ENCODE results near the gene WWOX.

- TF ChIP-seq CTCF (IDR thresholded peaks at IDR 0.05) (no peak), POLR2A (IDR thresholded peaks at IDR 0.05) (no peak), POLR2AphosphoS5 (IDR thresholded peaks at IDR 0.05) (no peak), EP300 (IDR thresholded peaks at IDR 0.05) (no peak)
These were observed 937.1 kb downstream of the WWOX start for GRCh38 chr16:79036541-79036940.
